Activated CD8-positive, alpha-beta memory T cell treated with anti-CD3 and anti-CD28 coated beads, Interleukin-2, amount 10 ng/mL, durations not matched to agents 7 days and 5 days (primary cell): Measurements from ENCODE around the gene MB21D2. TPM values are rescaled to one million over a fixed set of nuclear protein-coding genes. Genes with fewer than 3 reads are reported as not detected.

Source experiments
- ATAC-seq: fragments of 150-1000 bp; cut with Tn5 transposase; one replicate; pipeline ENCODE4 v1.10.0; 2021; ENCODE audit warnings: moderate library complexity
- CTCF ChIA-PET: fragments of 350-600 bp; sonication (Branson Sonifier 250); formaldehyde crosslinking; loops from one replicate; lab custom pipeline; 2021; ENCODE audit warnings: antibody characterized with exemption; lab: Charles Lee
- DNase-seq: peaks from one replicate; pipeline ENCODE4 v3.0.0-alpha.2; 2020
- H3K27ac Mint-ChIP-seq: one replicate; pipeline ENCODE4 v1.8.0; 2021; ENCODE audit warnings: mild to moderate bottlenecking, mixed read lengths
- H3K27me3 Mint-ChIP-seq: one replicate; pipeline ENCODE4 v1.8.0; 2021; ENCODE audit warnings: mixed read lengths
- H3K36me3 Mint-ChIP-seq: one replicate; pipeline ENCODE4 v1.8.0; 2021; ENCODE audit warnings: mild to moderate bottlenecking, mixed read lengths
- H3K4me1 Mint-ChIP-seq: one replicate; pipeline ENCODE4 v1.8.0; 2021; ENCODE audit warnings: mixed read lengths
- H3K4me3 Mint-ChIP-seq: one replicate; pipeline ENCODE4 v1.8.0; 2021; ENCODE audit warnings: mild to moderate bottlenecking, moderate library complexity, mixed read lengths
- H3K9me3 Mint-ChIP-seq: one replicate; pipeline ENCODE4 v1.8.0; 2022; ENCODE audit warnings: low read depth, mixed read lengths
- total RNA-seq, 2 experiments: library from RNA; stranded (reverse); gene quantifications; one replicate each; pipeline ENCODE4 v1.2.3, GENCODE V29; 2021

The MB21D2 gene
- total RNA-seq, 2 experiments from 2014 or later = 2.7 to 7.0 TPM

DNA sequence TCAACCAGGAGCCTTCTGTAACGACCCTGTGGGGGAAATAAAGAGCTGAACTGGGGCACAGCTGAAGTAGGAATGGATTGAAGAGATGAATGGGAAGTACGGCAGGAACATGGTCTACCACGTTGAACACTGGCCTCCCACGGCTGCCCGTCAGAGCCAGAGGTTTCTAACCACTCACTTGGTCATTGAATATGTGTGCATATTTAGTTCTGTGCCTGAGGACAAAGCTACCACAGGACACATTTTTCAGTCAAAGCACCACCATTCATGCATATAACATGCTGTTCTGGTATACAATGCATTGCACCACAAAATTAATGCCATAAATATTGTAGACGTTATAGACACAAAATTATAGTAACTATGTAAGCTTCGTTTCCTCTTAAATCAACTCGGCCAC is 75.5 kb downstream of the MB21D2 start:
- no peaks in the 10 kb centered on the region for H3K9me3 Mint-ChIP-seq
- no peak overlapping the region for H3K4me3 Mint-ChIP-seq
- H3K4me1 Mint-ChIP-seq = peaks cover 6% of the 10 kb centered on the region
- H3K27me3 Mint-ChIP-seq = peaks cover 13% of the 10 kb centered on the region
- CTCF ChIA-PET = no interaction called here
- no peak for DNase-seq
- no peak for ATAC-seq
- H3K27ac Mint-ChIP-seq = no peak overlapping the region
- no peaks in the 10 kb centered on the region for H3K36me3 Mint-ChIP-seq

DNA sequence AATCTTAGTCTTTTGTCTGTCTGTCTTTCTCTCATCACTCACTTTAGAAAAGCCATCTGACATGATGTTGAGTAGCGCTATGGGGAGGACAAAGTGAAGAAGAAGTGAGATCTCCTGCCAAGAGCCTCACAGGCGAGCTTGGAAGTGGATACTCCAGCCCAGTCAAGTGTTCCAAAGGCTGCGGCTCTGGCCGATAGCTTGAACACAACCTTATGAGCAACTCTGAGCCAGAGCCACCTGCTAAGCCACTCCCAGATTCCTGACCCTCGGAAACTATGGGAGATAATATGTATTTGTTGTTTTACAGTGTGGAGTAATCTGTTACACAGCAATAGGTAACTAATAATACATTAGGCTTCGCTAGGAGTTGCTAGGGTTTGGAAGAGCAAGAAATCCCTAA is 76.2 kb downstream of the MB21D2 start:
- Mint-ChIP-seq H3K9me3 (no peaks in the 10 kb centered on the region), H3K4me3 (no peak overlapping the region), H3K4me1 (peaks cover 6% of the 10 kb centered on the region), H3K36me3 (no peaks in the 10 kb centered on the region), H3K27ac (no peak overlapping the region), H3K27me3 (peaks cover 10% of the 10 kb centered on the region)
- no peak for ATAC-seq
- CTCF ChIA-PET = no interaction called here
- no peak for DNase-seq

DNA sequence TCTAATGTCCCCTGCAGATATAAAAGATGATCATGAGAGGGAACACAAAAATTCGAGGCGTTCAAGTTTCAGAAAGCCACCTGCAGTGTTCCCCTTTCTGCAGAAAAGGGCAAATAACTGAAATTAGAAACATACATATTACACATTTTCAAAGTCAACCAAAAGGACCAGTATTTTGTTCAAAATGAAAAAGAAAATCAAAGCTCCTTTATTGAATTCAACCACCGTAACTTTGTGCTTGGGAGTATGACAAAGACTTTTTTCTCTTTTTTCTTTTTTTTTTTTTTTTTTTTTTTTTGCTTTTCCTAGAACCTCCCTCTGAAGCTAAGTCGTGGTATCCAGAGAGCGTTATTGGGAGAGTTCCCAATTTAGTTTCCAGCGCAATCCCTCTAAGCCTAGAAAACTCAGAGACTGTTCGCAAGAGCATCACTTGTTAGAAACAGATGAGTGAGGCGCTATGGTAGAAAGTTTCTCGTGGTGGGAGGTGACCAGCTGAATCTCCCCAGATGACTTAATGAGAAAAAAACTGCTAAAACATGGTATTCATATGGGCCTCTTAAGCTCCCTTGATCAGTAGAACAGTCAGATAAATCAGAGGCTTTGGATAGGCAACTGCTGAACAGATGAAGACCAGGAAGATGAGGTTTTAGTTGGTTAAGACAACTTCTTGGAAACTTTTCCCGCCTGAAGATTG is 77.4 kb downstream of the MB21D2 start:
- CTCF ChIA-PET = interaction anchor here (0.6 to 1.2 kb wide), 2 partner anchors 11 to 684 kb away, joined by 3 read pairs; no protein-coding TSS in a partner anchor
- Mint-ChIP-seq H3K27me3 (peaks cover 10% of the 10 kb centered on the region), H3K36me3 (no peaks in the 10 kb centered on the region), H3K27ac (no peak overlapping the region), H3K4me1 (peaks cover 8% of the 10 kb centered on the region), H3K9me3 (no peaks in the 10 kb centered on the region), H3K4me3 (no peak overlapping the region)
- no peak for DNase-seq
- no peak for ATAC-seq

DNA sequence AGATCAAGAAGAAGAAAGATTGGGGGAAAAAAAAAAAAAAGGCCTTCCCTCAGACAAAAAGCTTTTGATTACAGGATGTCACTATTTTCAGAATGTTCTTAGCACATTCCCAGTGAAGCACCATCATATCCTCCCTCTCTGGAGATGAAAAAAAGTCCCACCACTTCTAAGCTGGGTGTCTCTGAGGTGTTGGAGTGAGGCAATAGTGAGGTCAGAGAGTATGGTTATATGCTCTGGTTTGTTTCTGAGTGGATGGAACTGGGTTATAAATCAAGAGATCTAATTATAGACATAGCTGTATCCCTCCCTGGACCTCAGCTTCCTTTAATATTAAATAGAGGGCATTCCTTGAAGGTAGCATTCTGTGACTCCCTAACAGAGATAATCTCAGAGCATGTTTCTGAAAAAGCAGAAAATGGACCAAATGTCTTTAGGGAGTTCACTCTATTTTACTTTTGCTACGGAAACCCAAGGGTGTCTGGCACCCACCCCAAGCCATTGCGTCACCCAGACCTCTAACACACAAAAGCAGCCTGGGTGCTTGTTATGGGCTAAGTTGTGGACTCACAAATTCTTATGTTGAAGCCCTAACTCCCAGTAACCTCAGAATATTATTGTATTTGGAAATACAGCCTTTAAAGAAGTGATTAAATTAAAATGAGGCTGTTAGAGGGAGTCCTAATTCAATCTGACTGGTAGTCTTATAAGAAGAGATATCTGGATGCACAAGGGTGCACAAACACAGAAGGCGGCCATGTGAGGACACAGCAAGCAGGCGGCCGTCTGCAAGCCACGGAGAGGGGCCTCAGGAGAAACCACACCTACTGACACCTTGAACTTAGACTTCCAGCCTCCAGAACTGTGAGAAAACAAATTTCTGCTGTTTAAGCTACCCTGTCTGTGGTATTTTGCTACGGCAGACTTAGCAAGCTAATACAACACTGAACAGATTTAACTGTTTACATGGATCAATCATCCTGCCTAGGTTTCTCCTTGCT is 81.5 kb downstream of the MB21D2 start:
- Mint-ChIP-seq H3K9me3 (no peaks in the 10 kb centered on the region), H3K27me3 (peaks cover 9% of the 10 kb centered on the region), H3K4me1 (peaks cover 12% of the 10 kb centered on the region), H3K36me3 (no peaks in the 10 kb centered on the region), H3K4me3 (no peak overlapping the region), H3K27ac (no peak overlapping the region)
- DNase-seq (no peak), ATAC-seq (no peak)
- CTCF ChIA-PET = no interaction called here

GRCh38 chr3:192834428-192834827 is 83.2 kb downstream of the MB21D2 start:
- no peaks in the 10 kb centered on the region for H3K36me3 Mint-ChIP-seq
- H3K9me3 Mint-ChIP-seq = no peaks in the 10 kb centered on the region
- peaks cover 12% of the 10 kb centered on the region for H3K4me1 Mint-ChIP-seq
- CTCF ChIA-PET = no interaction called here
- peaks cover 5% of the 10 kb centered on the region for H3K27me3 Mint-ChIP-seq
- no peak overlapping the region for H3K27ac Mint-ChIP-seq
- H3K4me3 Mint-ChIP-seq = no peak overlapping the region
- no peak for DNase-seq
- ATAC-seq = no peak

- DNase-seq (no peak), ATAC-seq (no peak)
- H3K27me3 Mint-ChIP-seq = peaks cover 5% of the 10 kb centered on the region
- H3K4me1 Mint-ChIP-seq = peaks cover 9% of the 10 kb centered on the region
- no peak overlapping the region for H3K4me3 Mint-ChIP-seq
- no peak overlapping the region for H3K27ac Mint-ChIP-seq
- H3K36me3 Mint-ChIP-seq = no peaks in the 10 kb centered on the region
- peaks cover 3% of the 10 kb centered on the region for H3K9me3 Mint-ChIP-seq
- CTCF ChIA-PET = no interaction called here
Measured at GRCh38 chr3:192833177-192833890, 84.3 kb downstream of the MB21D2 start.

DNA sequence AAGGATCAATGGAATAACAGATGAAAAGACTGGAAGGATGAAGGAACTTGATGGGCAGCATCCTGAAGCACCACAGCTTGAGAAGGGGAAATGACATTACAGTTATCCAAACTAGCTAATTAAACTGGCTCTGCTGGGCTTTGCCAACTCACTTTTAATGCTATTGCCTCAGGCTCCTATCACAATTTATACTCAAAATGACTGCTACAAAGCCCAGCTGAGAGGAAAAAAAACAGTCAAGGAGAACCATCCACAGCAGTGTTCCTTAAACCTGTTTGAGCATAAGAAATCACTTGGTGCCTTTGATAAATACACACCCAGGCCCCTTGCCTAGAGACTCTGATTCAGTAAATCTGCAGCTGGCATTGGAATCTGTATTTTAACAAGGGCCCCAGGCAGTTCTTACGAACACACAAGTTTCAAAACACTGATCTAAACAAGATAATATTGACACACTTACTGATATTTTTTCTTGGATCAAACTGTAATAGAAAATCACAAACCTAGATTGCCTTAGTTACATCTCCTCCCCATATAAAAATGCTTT is 85.8 kb downstream of the MB21D2 start:
- Mint-ChIP-seq H3K27ac (no peak overlapping the region), H3K4me1 (peaks cover 6% of the 10 kb centered on the region), H3K27me3 (peaks cover 5% of the 10 kb centered on the region), H3K36me3 (no peaks in the 10 kb centered on the region), H3K9me3 (peaks cover 3% of the 10 kb centered on the region), H3K4me3 (no peak overlapping the region)
- no peak for DNase-seq
- ATAC-seq = no peak
- CTCF ChIA-PET = no interaction called here

GRCh38 chr3:192831111-192831644 is 86.5 kb downstream of the MB21D2 start:
- DNase-seq = no peak

GRCh38 chr3:192830291-192831110 is 87.2 kb downstream of the MB21D2 start:
- no peak for ATAC-seq
- H3K4me1 Mint-ChIP-seq = peaks cover 4% of the 10 kb centered on the region
- CTCF ChIA-PET = no interaction called here
- H3K27me3 Mint-ChIP-seq = peaks cover 5% of the 10 kb centered on the region
- H3K4me3 Mint-ChIP-seq = no peak overlapping the region
- H3K27ac Mint-ChIP-seq = no peak overlapping the region
- no peak for DNase-seq
- peaks cover 3% of the 10 kb centered on the region for H3K9me3 Mint-ChIP-seq
- no peaks in the 10 kb centered on the region for H3K36me3 Mint-ChIP-seq

More at GRCh38 chr3:192831111-192831644, 86.5 kb downstream of the MB21D2 start:
- CTCF ChIA-PET = no interaction called here
- Mint-ChIP-seq H3K4me1 (peaks cover 6% of the 10 kb centered on the region), H3K27ac (no peak overlapping the region), H3K4me3 (no peak overlapping the region), H3K9me3 (peaks cover 3% of the 10 kb centered on the region), H3K27me3 (peaks cover 5% of the 10 kb centered on the region), H3K36me3 (no peaks in the 10 kb centered on the region)
- ATAC-seq = no peak

- Mint-ChIP-seq H3K4me3 (no peak overlapping the region), H3K36me3 (no peaks in the 10 kb centered on the region), H3K27me3 (no peaks in the 10 kb centered on the region), H3K9me3 (peaks cover 3% of the 10 kb centered on the region), H3K27ac (no peak overlapping the region), H3K4me1 (peaks cover 3% of the 10 kb centered on the region)
- CTCF ChIA-PET = no interaction called here
- ATAC-seq = no peak
- DNase-seq = no peak
Measured at GRCh38 chr3:192827863-192828594, 89.6 kb downstream of the MB21D2 start.

GRCh38 chr3:192827208-192827607 is 90.4 kb downstream of the MB21D2 start:
- H3K4me1 Mint-ChIP-seq = peaks cover 3% of the 10 kb centered on the region
- no peak overlapping the region for H3K4me3 Mint-ChIP-seq
- no peaks in the 10 kb centered on the region for H3K36me3 Mint-ChIP-seq
- H3K9me3 Mint-ChIP-seq = peaks cover 3% of the 10 kb centered on the region
- DNase-seq (no peak), ATAC-seq (no peak)
- no peak overlapping the region for H3K27ac Mint-ChIP-seq
- no peaks in the 10 kb centered on the region for H3K27me3 Mint-ChIP-seq
- CTCF ChIA-PET = no interaction called here
